C4-2B (cell line): ENCODE measurements around the gene ITFG2.

Experiments
- H3K27ac ChIP-seq: fragments of 450-650 bp; 2 replicates; pipeline ENCODE4 v1.5.1; 2017
- ZFX ChIP-seq: fragments of 450-650 bp; IDR thresholded peaks from 2 replicates; pipeline ENCODE4 v1.6.1; 2017
- TF ChIP-seq, protein P1 (sequence below): fragments of 450-650 bp; conservative IDR thresholded peaks from 2 replicates; pipeline ENCODE4 v1.5.1; 2017; ENCODE audit warnings: mild to moderate bottlenecking

The ITFG2 gene

DNA sequence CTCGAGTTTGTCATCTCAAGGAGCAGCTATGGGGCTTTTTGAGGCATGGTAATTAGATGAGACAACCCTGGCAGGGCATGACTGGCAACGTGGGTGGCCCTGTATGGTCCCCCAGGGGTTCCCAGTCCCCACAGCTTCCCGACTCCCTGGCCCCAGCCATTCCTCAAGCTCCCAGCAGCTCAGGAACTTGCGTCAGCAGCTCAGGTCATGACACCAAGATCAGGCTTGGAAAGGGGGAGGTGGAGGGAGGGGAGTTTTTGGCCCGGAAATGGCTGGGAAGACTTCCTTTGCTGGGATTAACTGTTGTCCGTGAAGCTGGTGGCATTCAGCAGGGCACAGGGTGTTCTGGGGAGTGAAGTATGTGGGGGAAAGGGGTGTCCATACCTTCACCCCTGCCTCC lies 32.8 kb downstream of the ITFG2 start:
- TF ChIP-seq ZFX, result no peak
- TF ChIP-seq, protein P1, sequence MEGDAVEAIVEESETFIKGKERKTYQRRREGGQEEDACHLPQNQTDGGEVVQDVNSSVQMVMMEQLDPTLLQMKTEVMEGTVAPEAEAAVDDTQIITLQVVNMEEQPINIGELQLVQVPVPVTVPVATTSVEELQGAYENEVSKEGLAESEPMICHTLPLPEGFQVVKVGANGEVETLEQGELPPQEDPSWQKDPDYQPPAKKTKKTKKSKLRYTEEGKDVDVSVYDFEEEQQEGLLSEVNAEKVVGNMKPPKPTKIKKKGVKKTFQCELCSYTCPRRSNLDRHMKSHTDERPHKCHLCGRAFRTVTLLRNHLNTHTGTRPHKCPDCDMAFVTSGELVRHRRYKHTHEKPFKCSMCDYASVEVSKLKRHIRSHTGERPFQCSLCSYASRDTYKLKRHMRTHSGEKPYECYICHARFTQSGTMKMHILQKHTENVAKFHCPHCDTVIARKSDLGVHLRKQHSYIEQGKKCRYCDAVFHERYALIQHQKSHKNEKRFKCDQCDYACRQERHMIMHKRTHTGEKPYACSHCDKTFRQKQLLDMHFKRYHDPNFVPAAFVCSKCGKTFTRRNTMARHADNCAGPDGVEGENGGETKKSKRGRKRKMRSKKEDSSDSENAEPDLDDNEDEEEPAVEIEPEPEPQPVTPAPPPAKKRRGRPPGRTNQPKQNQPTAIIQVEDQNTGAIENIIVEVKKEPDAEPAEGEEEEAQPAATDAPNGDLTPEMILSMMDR, result no peak
- no peak overlapping the region for H3K27ac ChIP-seq

DNA sequence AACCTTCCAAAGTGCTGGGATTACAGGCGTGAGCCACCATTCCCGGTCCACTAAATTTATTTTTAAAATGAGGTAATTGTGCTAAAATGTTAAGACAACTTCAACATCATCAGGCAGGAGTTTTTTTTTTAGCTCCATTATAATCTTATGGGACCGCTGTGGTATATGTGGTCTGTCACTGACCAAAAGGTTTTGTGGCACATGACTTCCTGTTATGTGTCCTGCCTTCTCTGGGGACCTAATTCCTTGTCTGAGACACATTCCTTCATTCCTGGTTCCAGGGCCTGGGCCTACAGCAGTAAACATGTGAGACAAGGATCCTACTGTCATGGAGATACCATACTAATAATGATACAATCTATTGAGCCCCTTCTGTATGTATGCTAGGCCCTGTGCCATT lies 39.5 kb downstream of the ITFG2 start:
- no peak for TF ChIP-seq ZFX
- TF ChIP-seq, protein P1, result no peak
- H3K27ac ChIP-seq, result no peak overlapping the region

DNA sequence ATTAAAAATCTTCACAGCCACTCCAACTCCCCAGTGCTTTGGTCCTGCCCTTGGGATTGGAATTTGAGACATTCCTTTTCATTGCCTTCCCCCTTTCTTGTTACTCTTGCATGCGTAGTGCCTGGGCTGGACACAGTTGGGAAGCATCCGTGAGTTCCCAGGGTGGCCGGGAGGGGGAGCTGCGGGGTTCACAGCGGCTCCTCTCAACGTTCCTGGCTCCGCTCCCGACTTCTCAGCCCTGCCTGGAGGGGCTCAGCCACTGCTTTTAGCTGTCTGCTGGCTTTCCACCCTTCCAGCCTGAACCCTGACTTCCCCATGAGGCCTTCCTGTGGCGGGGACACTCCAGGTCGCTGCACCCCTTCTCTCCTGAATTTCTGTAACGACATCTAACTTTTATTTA lies 41.2 kb downstream of the ITFG2 start:
- TF ChIP-seq ZFX, result no peak
- TF ChIP-seq, protein P1, result peak; percentile 94
- H3K27ac ChIP-seq, result no peak overlapping the region

DNA sequence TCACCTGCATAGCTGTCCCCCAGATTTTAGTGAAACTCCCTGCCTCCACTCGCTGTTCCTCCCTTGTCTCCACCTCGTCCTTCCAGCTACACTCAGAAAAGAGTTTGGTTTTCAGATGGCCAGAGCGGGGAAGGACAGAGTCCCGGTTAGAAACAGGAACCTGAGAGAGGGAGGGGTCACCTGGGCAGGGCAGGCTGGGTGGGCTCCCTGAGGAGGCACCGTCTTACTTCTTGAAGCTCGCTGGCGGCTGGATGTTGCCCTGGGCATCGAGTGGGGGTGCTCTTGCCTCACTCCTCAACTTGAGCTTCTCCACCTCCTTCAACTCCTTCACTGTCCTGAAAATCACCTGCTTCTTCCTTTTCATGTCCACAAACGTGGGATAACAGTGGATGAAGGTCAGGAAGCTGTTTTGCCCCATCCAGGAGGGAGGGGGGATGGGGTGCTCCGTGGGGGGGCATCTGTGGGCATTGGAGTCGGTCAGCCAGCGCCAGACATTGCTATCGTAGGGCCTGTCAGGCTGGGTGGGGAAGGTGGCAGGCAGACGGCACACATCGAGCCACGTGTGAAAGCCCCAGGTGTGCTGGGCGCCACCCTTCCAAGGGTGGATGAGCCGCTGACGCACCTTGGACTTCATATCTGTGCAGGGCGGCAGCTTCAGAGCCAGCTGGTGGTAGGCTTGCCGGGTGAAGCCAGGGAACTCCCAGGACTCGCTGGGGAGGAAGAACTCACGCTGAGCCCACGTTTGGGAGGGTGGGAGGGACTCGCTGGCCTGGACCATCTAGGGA lies 42.4 kb downstream of the ITFG2 start:
- no peak overlapping the region for H3K27ac ChIP-seq
- TF ChIP-seq ZFX, result no peak
- TF ChIP-seq, protein P1, result no peak

DNA sequence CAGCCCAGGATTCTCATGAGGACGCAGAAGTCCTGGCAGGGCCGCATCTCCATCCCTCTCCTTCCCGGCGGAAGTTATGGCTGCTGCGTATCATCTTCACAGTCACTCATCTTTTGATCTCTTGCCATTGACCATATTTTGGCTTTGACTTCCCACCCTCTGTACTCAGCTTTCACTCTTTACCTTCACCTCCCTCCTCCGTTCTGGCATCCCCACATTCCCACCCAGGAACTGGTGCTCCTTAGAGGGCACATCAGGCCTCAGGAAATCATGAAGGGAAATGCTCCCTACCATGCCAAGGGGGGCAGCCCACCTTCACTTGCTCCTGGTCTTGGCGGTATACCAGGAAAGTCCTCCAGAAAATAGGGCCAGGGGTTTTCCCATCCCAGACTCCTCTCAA lies 43.1 kb downstream of the ITFG2 start:
- no peak overlapping the region for H3K27ac ChIP-seq

DNA sequence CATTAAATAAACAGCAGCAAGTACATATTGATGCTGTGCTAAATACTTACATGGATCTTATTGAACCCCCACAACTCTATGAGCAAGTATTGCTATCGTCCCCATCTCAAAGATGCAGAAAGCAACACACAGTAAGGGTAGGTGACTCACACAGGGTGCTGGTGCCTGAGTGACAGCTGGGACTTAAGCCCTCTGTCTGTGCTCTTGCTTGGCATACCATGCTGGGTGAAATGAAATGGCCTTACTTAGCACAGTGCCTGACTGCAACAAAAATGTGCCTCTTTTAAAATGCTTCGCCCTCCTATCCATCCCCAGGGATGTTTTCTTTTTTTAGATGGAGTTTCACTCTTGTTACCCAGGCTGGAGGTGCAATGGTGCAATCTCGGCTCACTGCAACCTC lies 43.6 kb downstream of the ITFG2 start:
- TF ChIP-seq, protein P1, result no peak
- TF ChIP-seq ZFX, result no peak
- H3K27ac ChIP-seq, result no peak overlapping the region

More for the DNA sequence above, 43.1 kb downstream of the ITFG2 start:
- TF ChIP-seq ZFX, result no peak
- TF ChIP-seq, protein P1, result no peak

DNA sequence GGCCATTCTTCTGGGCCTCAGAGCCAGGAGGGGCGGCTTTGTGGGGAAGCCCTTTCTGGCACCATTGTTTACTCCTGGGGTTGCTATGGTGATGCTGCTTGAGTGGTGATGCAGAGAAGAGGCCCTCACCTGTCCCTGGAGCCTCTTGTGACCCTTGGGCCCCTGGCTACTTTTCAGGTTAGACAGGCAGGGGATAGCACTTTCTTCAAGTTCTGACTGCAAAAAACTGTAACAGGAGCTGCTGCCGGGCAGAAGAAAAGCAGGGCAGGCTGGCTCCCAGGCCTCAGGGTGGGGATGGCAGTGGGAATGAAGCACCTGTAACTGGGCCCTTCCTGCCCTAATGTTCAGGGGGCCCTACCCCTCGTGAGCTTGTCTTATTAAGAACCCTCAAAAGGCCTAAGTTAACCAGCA lies 44.6 kb downstream of the ITFG2 start, which contains the start of gene TEX52:
TSS of gene TEX52 (minus strand) at position 19 of the 411 bp plus-strand sequence. CDS start at position 6, 13 bp downstream.
- no peak within 1 kb of the TSS for H3K27ac ChIP-seq
- TF ChIP-seq, protein P1, result no peak
- TF ChIP-seq ZFX, result no peak
